Esophagus squamous epithelium (tissue), 5 donors: ENCODE data around the gene CSMD2. TPM values are rescaled to one million over a fixed set of nuclear protein-coding genes. Genes with fewer than 3 reads are reported as not detected.

ENCODE experiments used
- DNase-seq: peaks from one replicate; lab custom pipeline; 2025; lab: John Stamatoyannopoulos, UW
- H3K27ac ChIP-seq, 4 donors: fragments of 200-600 bp; sonication (generic); one replicate each; pipeline ENCODE4 v1.5.1; 2016 to 2019; ENCODE audit warnings: mild to moderate bottlenecking in 1 of 4
- H3K27me3 ChIP-seq, 4 donors: fragments of 200-600 bp; sonication (generic); 1 replicate in 3 of 4; 2 replicates in 1 of 4; pipeline versions ENCODE4 v1.5.1 to v1.6.0; 2017 to 2021; ENCODE audit warnings: antibody characterized with exemption in 1 of 4
- H3K36me3 ChIP-seq, 3 donors: fragments of 200-600 bp; sonication (generic); one replicate each; pipeline ENCODE4 v1.5.1; 2016 to 2019
- H3K4me1 ChIP-seq, 3 donors: fragments of 200-600 bp; sonication (generic); one replicate each; pipeline ENCODE4 v1.5.1; 2017 to 2019
- H3K4me3 ChIP-seq, 4 donors: fragments of 200-600 bp; sonication (generic); 1 replicate in 3 of 4; 2 replicates in 1 of 4; pipeline ENCODE4 v1.5.1; 2016 to 2019; ENCODE audit warnings: mild to moderate bottlenecking in 2 of 4, moderate library complexity in 1 of 4
- H3K9me3 ChIP-seq, 3 donors: fragments of 200-600 bp; sonication (generic); one replicate each; pipeline ENCODE4 v1.5.1; 2016 to 2019
- POLR2A ChIP-seq, 4 donors: fragments of 450-650 bp; IDR thresholded peaks; one replicate each; pipeline ENCODE4 v1.6.1; 2017; ENCODE audit warnings: antibody characterized with exemption in 4 of 4, mild to moderate bottlenecking in 4 of 4, moderate library complexity in 3 of 4
- WGBS, 2 donors: methylation state at CpG; one replicate each; pipeline ENCODE4 v1.1.5; 2018; 5-methylcytosine and 5-hydroxymethylcytosine counted together
- intact Hi-C: fragments of 100-400 bp; cut with DNase I; formaldehyde crosslinking; loops from one replicate; pipeline ENCODE4 v1.15.0; 2022
- total RNA-seq, 4 donors: library from RNA; depleted of rRNA; stranded (reverse); fragments of >200 nt; gene quantifications; one replicate each; pipeline ENCODE4 v1.1.0, GENCODE V29; 2016
- TF ChIP-seq, protein P1 (sequence below), 6 experiments: fragments of 450-650 bp in 4 of 6; fragments of 200-600 bp in 2 of 6; sonication (generic) in 2 of 6; IDR thresholded peaks; one replicate each; pipeline ENCODE4 v1.5.1; 2016 to 2019; ENCODE audit warnings: antibody characterized with exemption in 6 of 6, mild to moderate bottlenecking in 4 of 6, moderate library complexity in 4 of 6
- donor health status: DM: yes; HTN: yes; CAD: no.

Gene CSMD2
- total RNA-seq, 4 donors from 2014 or later = under 0.01 to 0.13 TPM; not detected in 2

DNA sequence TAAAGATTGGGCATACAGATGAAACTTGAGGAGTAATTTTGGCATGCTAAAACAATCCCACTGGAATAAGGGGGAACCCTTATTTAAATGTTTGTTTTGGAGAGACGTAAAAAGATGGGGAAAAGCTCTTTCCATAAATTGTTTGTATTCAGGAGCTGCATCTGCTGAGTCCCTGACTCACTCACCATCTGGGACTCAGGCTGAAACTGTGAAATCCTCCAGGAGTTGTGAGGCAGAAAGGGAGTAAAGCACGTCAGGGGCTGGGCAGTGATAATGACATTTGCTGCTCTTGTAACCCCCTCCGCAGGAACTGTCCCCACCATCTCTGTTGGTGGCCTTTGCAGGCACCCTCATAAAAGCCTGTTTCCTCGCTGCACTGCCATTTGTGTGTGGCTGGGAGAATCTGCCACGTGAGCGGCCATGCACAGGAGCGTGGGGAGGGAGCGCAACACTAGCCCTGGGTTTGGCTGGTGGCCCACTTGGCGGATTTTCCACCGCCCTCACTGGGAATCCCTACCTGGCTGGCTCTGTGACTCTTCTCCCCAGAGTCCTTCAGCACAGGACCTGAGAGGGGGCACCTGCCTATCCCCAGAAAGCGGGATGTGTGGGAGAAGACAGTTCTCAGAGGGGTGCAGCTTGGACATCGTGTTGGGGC lies 647.3 kb downstream of the CSMD2 start:
- 47 to 82% methylated on average over 4 to 11 of the region's 12 CpGs for WGBS, 2 donors
- Histone ChIP-seq H3K9me3 (no peaks in the 10 kb centered on the region), H3K36me3 (no peaks in the 10 kb centered on the region), H3K4me1 (peaks cover 0 to 12% (median 0%) of the 10 kb centered on the region in 3 donors), H3K27ac (no peak overlapping the region), H3K4me3 (no peak overlapping the region), H3K27me3 (no peaks in the 10 kb centered on the region)
- intact Hi-C loops = no loop called here
- TF ChIP-seq, protein P1, sequence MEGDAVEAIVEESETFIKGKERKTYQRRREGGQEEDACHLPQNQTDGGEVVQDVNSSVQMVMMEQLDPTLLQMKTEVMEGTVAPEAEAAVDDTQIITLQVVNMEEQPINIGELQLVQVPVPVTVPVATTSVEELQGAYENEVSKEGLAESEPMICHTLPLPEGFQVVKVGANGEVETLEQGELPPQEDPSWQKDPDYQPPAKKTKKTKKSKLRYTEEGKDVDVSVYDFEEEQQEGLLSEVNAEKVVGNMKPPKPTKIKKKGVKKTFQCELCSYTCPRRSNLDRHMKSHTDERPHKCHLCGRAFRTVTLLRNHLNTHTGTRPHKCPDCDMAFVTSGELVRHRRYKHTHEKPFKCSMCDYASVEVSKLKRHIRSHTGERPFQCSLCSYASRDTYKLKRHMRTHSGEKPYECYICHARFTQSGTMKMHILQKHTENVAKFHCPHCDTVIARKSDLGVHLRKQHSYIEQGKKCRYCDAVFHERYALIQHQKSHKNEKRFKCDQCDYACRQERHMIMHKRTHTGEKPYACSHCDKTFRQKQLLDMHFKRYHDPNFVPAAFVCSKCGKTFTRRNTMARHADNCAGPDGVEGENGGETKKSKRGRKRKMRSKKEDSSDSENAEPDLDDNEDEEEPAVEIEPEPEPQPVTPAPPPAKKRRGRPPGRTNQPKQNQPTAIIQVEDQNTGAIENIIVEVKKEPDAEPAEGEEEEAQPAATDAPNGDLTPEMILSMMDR (IDR thresholded peaks at IDR 0.05) = no peak
- TF ChIP-seq POLR2A (IDR thresholded peaks at IDR 0.05) = no peak
- no peak for DNase-seq

DNA sequence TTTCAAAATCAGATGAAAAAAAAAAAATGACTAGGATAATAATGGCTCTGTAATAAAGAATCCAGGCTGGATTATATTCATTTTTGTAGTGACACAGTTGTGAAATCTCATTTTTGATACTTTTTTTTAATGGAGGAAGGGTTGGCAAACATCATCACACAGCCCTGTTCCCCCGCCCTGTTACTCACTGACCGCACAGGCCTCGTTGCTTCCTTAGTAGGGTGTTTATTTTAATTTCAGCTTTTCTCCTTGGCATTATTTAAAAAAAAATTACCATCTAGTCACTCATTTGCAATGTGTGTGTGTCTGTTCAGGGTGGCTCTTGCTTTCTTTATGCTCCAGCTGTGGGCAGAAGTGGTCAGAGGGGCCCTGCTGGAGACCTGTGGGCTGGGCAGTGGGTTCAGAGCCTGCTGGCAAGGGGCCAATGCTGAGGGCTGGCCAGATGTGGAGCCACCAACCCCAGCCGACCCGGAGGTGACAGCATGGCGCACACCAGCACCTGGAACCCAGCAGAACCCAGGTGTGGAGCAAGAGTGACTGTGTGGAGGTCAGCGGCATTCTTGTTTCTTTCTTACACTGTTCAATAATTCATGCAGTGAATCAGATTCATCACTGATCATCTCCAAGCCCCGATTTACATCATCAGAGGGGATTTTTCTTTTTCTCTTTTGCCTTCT lies 648.0 kb downstream of the CSMD2 start:
- intact Hi-C loops = no loop called here
- no peaks in the 10 kb centered on the region for H3K9me3 ChIP-seq
- no peak overlapping the region for H3K4me3 ChIP-seq
- no peak for DNase-seq
- H3K27ac ChIP-seq = peak overlapping the region in 1 of 4 donors; percentile 11
- WGBS, 2 donors = 35 to 52% methylated on average over 6 of the region's 8 CpGs
- H3K4me1 ChIP-seq = peaks cover 0 to 12% (median 0%) of the 10 kb centered on the region in 3 donors
- TF ChIP-seq, protein P1 (IDR thresholded peaks at IDR 0.05) = no peak
- TF ChIP-seq POLR2A (IDR thresholded peaks at IDR 0.05) = no peak
- no peaks in the 10 kb centered on the region for H3K36me3 ChIP-seq
- no peaks in the 10 kb centered on the region for H3K27me3 ChIP-seq

DNA sequence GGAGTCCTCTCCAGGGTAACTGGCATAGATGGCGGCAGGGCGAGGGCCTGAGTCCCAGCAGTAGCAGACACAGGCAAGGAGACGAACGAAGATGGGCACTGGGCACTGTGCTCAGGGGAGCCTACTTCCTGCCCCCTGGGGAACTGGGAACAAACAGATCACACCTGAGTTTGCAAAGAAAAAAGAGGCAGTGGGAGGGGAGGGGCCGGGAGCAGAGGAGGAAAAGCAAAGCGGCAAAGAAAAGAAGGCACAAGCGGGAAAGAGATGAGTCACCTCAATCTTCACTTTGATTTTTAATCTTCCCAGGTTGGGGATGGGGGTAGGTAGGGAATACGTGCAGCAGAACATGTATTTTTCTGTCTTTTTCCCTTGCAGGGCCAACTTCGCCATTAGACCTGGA lies 648.6 kb downstream of the CSMD2 start:
- TF ChIP-seq, protein P1 (IDR thresholded peaks at IDR 0.05) = no peak
- TF ChIP-seq POLR2A (IDR thresholded peaks at IDR 0.05) = no peak
- no peak overlapping the region for H3K27ac ChIP-seq
- intact Hi-C loops = no loop called here
- H3K36me3 ChIP-seq = no peaks in the 10 kb centered on the region
- no peak for DNase-seq
- H3K27me3 ChIP-seq = no peaks in the 10 kb centered on the region
- WGBS, 2 donors = 47 to 50% methylated on average over 8 to 9 of the region's 9 CpGs
- H3K9me3 ChIP-seq = no peaks in the 10 kb centered on the region
- peaks cover 0 to 12% (median 0%) of the 10 kb centered on the region in 3 donors for H3K4me1 ChIP-seq
- no peak overlapping the region for H3K4me3 ChIP-seq

DNA sequence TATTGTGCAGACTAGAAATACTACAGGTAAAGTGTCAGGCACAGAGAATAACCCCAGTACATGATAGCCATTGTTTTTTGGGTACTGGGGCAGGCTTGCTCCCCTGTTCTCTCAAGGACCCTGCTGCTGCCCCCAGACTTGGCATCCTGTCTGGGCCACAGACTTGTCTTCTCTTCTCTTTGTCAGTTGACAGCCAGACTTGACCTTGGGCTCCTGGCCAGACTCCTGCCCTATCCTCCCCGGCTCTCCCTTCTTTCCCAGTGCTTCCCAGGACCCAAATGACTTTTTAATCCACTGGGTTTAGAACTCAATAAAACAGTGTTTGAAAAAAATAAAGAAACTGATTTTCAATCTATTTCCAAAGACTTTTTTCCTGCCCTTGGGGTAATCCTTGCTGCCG lies 649.4 kb downstream of the CSMD2 start:
- WGBS, 2 donors = 57 to 68% methylated on average over 2 of the region's 2 CpGs

More for the DNA sequence above, 649.4 kb downstream of the CSMD2 start:
- no peak overlapping the region for H3K27ac ChIP-seq
- H3K4me1 ChIP-seq = peaks cover 0 to 12% (median 0%) of the 10 kb centered on the region in 3 donors
- no peaks in the 10 kb centered on the region for H3K9me3 ChIP-seq
- H3K36me3 ChIP-seq = no peaks in the 10 kb centered on the region
- H3K27me3 ChIP-seq = no peaks in the 10 kb centered on the region
- TF ChIP-seq, protein P1 (IDR thresholded peaks at IDR 0.05) = no peak
- no peak for TF ChIP-seq POLR2A (IDR thresholded peaks at IDR 0.05)
- H3K4me3 ChIP-seq = no peak overlapping the region
- intact Hi-C loops = no loop called here
- no peak for DNase-seq
